ENCODE measurements around the gene LYZL1.
A peak's percentile ranks its signal among the peaks of the same experiment; 100 is the strongest.
"Not testable (repeated sequence)": the region's sequence is repeated elsewhere in the genome, so short reads cannot be mapped to it uniquely, and the experiment has no call there.

The LYZL1 gene

GRCh38 chr10:29301359-29301910, 12.6 kb downstream of the LYZL1 start:
- no peak overlapping the region for H3K4me3 ChIP-seq (ENCODE audit: low read depth, low read length)
- no peak for DNase-seq (ENCODE audit: low read depth)

- no peak for DNase-seq (ENCODE audit: low read depth)
- no peak overlapping the region for H3K4me3 ChIP-seq (ENCODE audit: low read depth, low read length)
Measured at GRCh38 chr10:29302499-29302898, 13.6 kb downstream of the LYZL1 start.

GRCh38 chr10:29304264-29304994, 15.6 kb downstream of the LYZL1 start:
- DNase-seq (ENCODE audit: low read depth): peak; percentile 26
- no peak overlapping the region for H3K4me3 ChIP-seq (ENCODE audit: low read depth, low read length)

GRCh38 chr10:29304995-29305335, 16.1 kb downstream of the LYZL1 start:
- no peak for DNase-seq (ENCODE audit: low read depth)
- H3K4me3 ChIP-seq (ENCODE audit: low read depth, low read length): no peak overlapping the region

GRCh38 chr10:29306688-29307087, 17.8 kb downstream of the LYZL1 start:
- H3K4me3 ChIP-seq (ENCODE audit: low read depth, low read length): no peak overlapping the region
- no peak for DNase-seq (ENCODE audit: low read depth)

- not testable (repeated sequence) for H3K4me3 ChIP-seq (ENCODE audit: low read depth, low read length); DNase-seq (ENCODE audit: low read depth)
Measured at GRCh38 chr10:29308142-29308541, 19.3 kb downstream of the LYZL1 start.

- DNase-seq (ENCODE audit: low read depth): no peak
- no peak overlapping the region for H3K4me3 ChIP-seq (ENCODE audit: low read depth, low read length)
Measured at GRCh38 chr10:29309465-29309864, 20.6 kb downstream of the LYZL1 start.

- not testable (repeated sequence) for DNase-seq (ENCODE audit: low read depth); H3K4me3 ChIP-seq (ENCODE audit: low read depth, low read length)
Measured at GRCh38 chr10:29310463-29310862, 21.6 kb downstream of the LYZL1 start.

GRCh38 chr10:29313071-29313470, 24.2 kb downstream of the LYZL1 start:
- no peak for DNase-seq (ENCODE audit: low read depth)
- H3K4me3 ChIP-seq (ENCODE audit: low read depth, low read length): no peak overlapping the region

GRCh38 chr10:29314726-29315125, 25.9 kb downstream of the LYZL1 start:
- H3K4me3 ChIP-seq (ENCODE audit: low read depth, low read length): no peak overlapping the region
- no peak for DNase-seq (ENCODE audit: low read depth)

- no peak for DNase-seq (ENCODE audit: low read depth)
- no peak overlapping the region for H3K4me3 ChIP-seq (ENCODE audit: low read depth, low read length)
Measured at GRCh38 chr10:29315814-29316213, 26.9 kb downstream of the LYZL1 start.

- H3K4me3 ChIP-seq (ENCODE audit: low read depth, low read length): no peak overlapping the region
- no peak for DNase-seq (ENCODE audit: low read depth)
Measured at GRCh38 chr10:29316308-29317026, 27.6 kb downstream of the LYZL1 start.

- no peak for DNase-seq (ENCODE audit: low read depth)
- H3K4me3 ChIP-seq (ENCODE audit: low read depth, low read length): no peak overlapping the region
Measured at GRCh38 chr10:29317027-29317420, 28.2 kb downstream of the LYZL1 start.

- no peak overlapping the region for H3K4me3 ChIP-seq (ENCODE audit: low read depth, low read length)
- DNase-seq (ENCODE audit: low read depth): no peak
Measured at GRCh38 chr10:29317423-29318021, 28.7 kb downstream of the LYZL1 start.

GRCh38 chr10:29318141-29319071, 29.5 kb downstream of the LYZL1 start:
- not testable (repeated sequence) for DNase-seq (ENCODE audit: low read depth); H3K4me3 ChIP-seq (ENCODE audit: low read depth, low read length)

GRCh38 chr10:29319205-29319781, 30.4 kb downstream of the LYZL1 start:
- DNase-seq (ENCODE audit: low read depth): no peak
- no peak overlapping the region for H3K4me3 ChIP-seq (ENCODE audit: low read depth, low read length)

GRCh38 chr10:29320680-29321121, 31.8 kb downstream of the LYZL1 start:
- DNase-seq (ENCODE audit: low read depth); H3K4me3 ChIP-seq (ENCODE audit: low read depth, low read length): not testable (repeated sequence)

GRCh38 chr10:29321656-29322055, 32.8 kb downstream of the LYZL1 start:
- DNase-seq (ENCODE audit: low read depth): no peak
- no peak overlapping the region for H3K4me3 ChIP-seq (ENCODE audit: low read depth, low read length)

- no peak overlapping the region for H3K4me3 ChIP-seq (ENCODE audit: low read depth, low read length)
- DNase-seq (ENCODE audit: low read depth): no peak
Measured at GRCh38 chr10:29322918-29323317, 34.0 kb downstream of the LYZL1 start.

All from skeletal muscle cell (primary cell).